Stimulated activated CD4-positive, alpha-beta T cell treated with anti-CD3 and anti-CD28 coated beads, Interleukin-12 subunit alpha, Interleukin-12 subunit beta, amount 100 ng/mL, for 4 hours (primary cell): ENCODE results near the gene ME2.
"Not testable (repeated sequence)": the region's sequence is repeated elsewhere in the genome, so short reads cannot be mapped to it uniquely, and the experiment has no call there.

Source experiments
- DNase-seq: peaks from one replicate; pipeline ENCODE4 v3.0.0-alpha.2; 2020

Gene ME2

GRCh38 chr18:50878345-50879301 is at the start of gene ME2:
ME2 (plus strand) TSS chr18:50879118; CDS start chr18:50895821, 16,703 bp downstream.
- DNase-seq: peak; percentile 91

GRCh38 chr18:50829644-50830043 is 49.3 kb upstream of the ME2 start:
- no peak for DNase-seq

GRCh38 chr18:50830544-50830943 is 48.4 kb upstream of the ME2 start:
- no peak for DNase-seq

GRCh38 chr18:50832754-50833153 is 46.2 kb upstream of the ME2 start:
- DNase-seq: no peak

- DNase-seq: not testable (repeated sequence)
Measured at GRCh38 chr18:50833496-50833895, 45.4 kb upstream of the ME2 start.

GRCh38 chr18:50836521-50836957 is 42.4 kb upstream of the ME2 start:
- DNase-seq: no peak

- DNase-seq: no peak
Measured at GRCh38 chr18:50839341-50839740, 39.6 kb upstream of the ME2 start.

- no peak for DNase-seq
Measured at GRCh38 chr18:50839996-50840395, 38.9 kb upstream of the ME2 start.

GRCh38 chr18:50842846-50843245 is 36.1 kb upstream of the ME2 start:
- no peak for DNase-seq

- no peak for DNase-seq
Measured at GRCh38 chr18:50844554-50844953, 34.4 kb upstream of the ME2 start.

- DNase-seq: no peak
Measured at GRCh38 chr18:50844960-50845359, 34.0 kb upstream of the ME2 start.

- no peak for DNase-seq
Measured at GRCh38 chr18:50847192-50847591, 31.7 kb upstream of the ME2 start.

- no peak for DNase-seq
Measured at GRCh38 chr18:50848061-50848551, 30.8 kb upstream of the ME2 start.

- DNase-seq: no peak
Measured at GRCh38 chr18:50848991-50849390, 29.9 kb upstream of the ME2 start.

GRCh38 chr18:50849419-50849821 is 29.5 kb upstream of the ME2 start:
- no peak for DNase-seq

GRCh38 chr18:50850307-50851065 is 28.4 kb upstream of the ME2 start:
- DNase-seq: no peak

- DNase-seq: no peak
Measured at GRCh38 chr18:50853863-50854271, 25.1 kb upstream of the ME2 start.

- no peak for DNase-seq
Measured at GRCh38 chr18:50855976-50856757, 22.8 kb upstream of the ME2 start.

GRCh38 chr18:50857166-50857565 is 21.8 kb upstream of the ME2 start:
- DNase-seq: not testable (repeated sequence)

- no peak for DNase-seq
Measured at GRCh38 chr18:50857694-50858093, 21.2 kb upstream of the ME2 start.

- DNase-seq: no peak
Measured at GRCh38 chr18:50859793-50860555, 18.9 kb upstream of the ME2 start.

GRCh38 chr18:50861617-50862016 is 17.3 kb upstream of the ME2 start:
- no peak for DNase-seq
